Calu3 (cell line): ENCODE results near the gene PLG. TPM values are rescaled to one million over a fixed set of nuclear protein-coding genes. Genes with fewer than 3 reads are reported as not detected.
"Not testable (repeated sequence)": the region's sequence is repeated elsewhere in the genome, so short reads cannot be mapped to it uniquely, and the experiment has no call there.

Experiments used
- Bru-seq: library from RNA; stranded (reverse); fragments of 400-500 nt; gene quantifications from one replicate; lab custom pipeline; 2021; lab: Mats Ljungman, UMichigan
- BruChase-seq, 2 experiments: library from RNA; stranded (reverse); fragments of 400-500 nt; gene quantifications; one replicate each; lab custom pipeline; 2021; lab: Mats Ljungman, UMichigan
- BruUV-seq: library from RNA; stranded (reverse); fragments of 400-500 nt; replicated peaks from 2 replicates; lab custom pipeline; 2021; lab: Mats Ljungman, UMichigan
- CTCF ChIA-PET: fragments of 300-600 bp; sonication (Branson Sonifier 250); formaldehyde crosslinking; loops from one replicate; lab custom pipeline; 2022; ENCODE audit warnings: antibody characterized with exemption; lab: Charles Lee
- DNase-seq: peaks from one replicate; pipeline ENCODE4 v3.0.0; 2022
- H3K27ac Mint-ChIP-seq: one replicate; pipeline ENCODE4 v1.8.0; 2022; ENCODE audit warnings: mixed read lengths; ENCODE audit not compliant: unreplicated experiment
- H3K27me3 Mint-ChIP-seq: one replicate; pipeline ENCODE4 v1.8.0; 2022; ENCODE audit warnings: mixed read lengths; ENCODE audit not compliant: unreplicated experiment
- H3K36me3 Mint-ChIP-seq: one replicate; pipeline ENCODE4 v1.8.0; 2022; ENCODE audit warnings: mild to moderate bottlenecking, moderate library complexity, mixed read lengths; ENCODE audit not compliant: insufficient read depth, unreplicated experiment
- H3K4me1 Mint-ChIP-seq: one replicate; pipeline ENCODE4 v1.8.0; 2022; ENCODE audit warnings: mild to moderate bottlenecking, low read depth, mixed read lengths; ENCODE audit not compliant: unreplicated experiment
- H3K4me3 Mint-ChIP-seq: one replicate; pipeline ENCODE4 v1.8.0; 2022; ENCODE audit warnings: mild to moderate bottlenecking, low read depth, moderate library complexity, mixed read lengths; ENCODE audit not compliant: unreplicated experiment
- H3K9me3 Mint-ChIP-seq: one replicate; pipeline ENCODE4 v1.8.0; 2022; ENCODE audit warnings: low read depth, mixed read lengths; ENCODE audit not compliant: unreplicated experiment
- CTCF ChIP-seq: fragments of 200-600 bp; IDR thresholded peaks from one replicate; pipeline ENCODE4 v1.8.0; 2022; ENCODE audit warnings: antibody characterized with exemption; ENCODE audit not compliant: unreplicated experiment
- intact Hi-C: fragments of 100-400 bp; cut with micrococcal nuclease; formaldehyde crosslinking; loops from one replicate; pipeline ENCODE4 v1.10.0; 2022; ENCODE audit not compliant: unreplicated experiment
- long read RNA-seq: library from polyadenylated mRNA; stranded (forward); transcript quantifications from one replicate; pipeline ENCODE4 v2.0.0, GENCODE V29; 2022
- total RNA-seq: library from RNA; stranded (reverse); gene quantifications from 2 replicates; pipeline ENCODE4 v1.2.3, GENCODE V29; 2022

Gene PLG
- total RNA-seq (not detected in 2 replicates), Bru-seq, nascent RNA (not detected), BruChase-seq, experiment 1, labeled RNA remaining after a 6-hour chase (not detected), BruChase-seq, experiment 2, labeled RNA remaining after a 2-hour chase (not detected)
- long read RNA-seq, result 0 reads

- DNase-seq, H3K36me3 Mint-ChIP-seq, H3K9me3 Mint-ChIP-seq, H3K4me1 Mint-ChIP-seq, CTCF ChIA-PET, H3K27ac Mint-ChIP-seq, H3K4me3 Mint-ChIP-seq, BruUV-seq, intact Hi-C loops: not testable (repeated sequence)
- peaks cover 16% of the 10 kb centered on the region for H3K27me3 Mint-ChIP-seq
These were observed at the start of gene PLG for GRCh38 chr6:160701918-160702680. Gene PLG (plus strand): TSS chr6:160702244. CDS start chr6:160702305, 61 bp downstream.

- no peaks in the 10 kb centered on the region for H3K4me1 Mint-ChIP-seq
- intact Hi-C loops, result no loop called here
- H3K27ac Mint-ChIP-seq, result no peak overlapping the region
- H3K27me3 Mint-ChIP-seq, result peaks cover 37% of the 10 kb centered on the region
- TF ChIP-seq CTCF, result no peak
- no peak for DNase-seq
- peaks cover 6% of the 10 kb centered on the region for H3K9me3 Mint-ChIP-seq
- CTCF ChIA-PET, result no interaction called here
- H3K36me3 Mint-ChIP-seq, result no peaks in the 10 kb centered on the region
- no TSS peak for BruUV-seq
- no peak overlapping the region for H3K4me3 Mint-ChIP-seq
These were observed 42.5 kb upstream of the PLG start for GRCh38 chr6:160659562-160659961.

GRCh38 chr6:160661216-160661615 lies 40.8 kb upstream of the PLG start:
- Mint-ChIP-seq H3K4me3 (no peak overlapping the region), H3K36me3 (no peaks in the 10 kb centered on the region), H3K9me3 (peaks cover 6% of the 10 kb centered on the region), H3K4me1 (no peaks in the 10 kb centered on the region), H3K27me3 (peaks cover 37% of the 10 kb centered on the region), H3K27ac (no peak overlapping the region)
- intact Hi-C loops, result no loop called here
- CTCF ChIA-PET, result no interaction called here
- DNase-seq, result no peak
- TF ChIP-seq CTCF, result no peak
- BruUV-seq, result no TSS peak

GRCh38 chr6:160662429-160662828 lies 39.6 kb upstream of the PLG start:
- Mint-ChIP-seq H3K27me3 (peaks cover 37% of the 10 kb centered on the region), H3K27ac (no peak overlapping the region), H3K9me3 (peaks cover 3% of the 10 kb centered on the region), H3K36me3 (no peaks in the 10 kb centered on the region), H3K4me1 (no peaks in the 10 kb centered on the region), H3K4me3 (no peak overlapping the region)
- DNase-seq, result no peak
- CTCF ChIA-PET, result no interaction called here
- BruUV-seq, result no TSS peak
- no peak for TF ChIP-seq CTCF
- intact Hi-C loops, result no loop called here

- intact Hi-C loops, result no loop called here
- no peak overlapping the region for H3K27ac Mint-ChIP-seq
- peaks cover under 1% of the 10 kb centered on the region for H3K9me3 Mint-ChIP-seq
- H3K36me3 Mint-ChIP-seq, result no peaks in the 10 kb centered on the region
- DNase-seq, result no peak
- BruUV-seq, result no TSS peak
- H3K27me3 Mint-ChIP-seq, result peaks cover 36% of the 10 kb centered on the region
- no peak overlapping the region for H3K4me3 Mint-ChIP-seq
- H3K4me1 Mint-ChIP-seq, result no peaks in the 10 kb centered on the region
- CTCF ChIA-PET, result no interaction called here
- TF ChIP-seq CTCF, result no peak
These were observed 39.2 kb upstream of the PLG start for GRCh38 chr6:160662842-160663241.

GRCh38 chr6:160664198-160664597 lies 37.8 kb upstream of the PLG start, which contains the start of gene LPA:
Gene LPA (minus strand): TSS chr6:160664275. CDS start chr6:160664214, 61 bp downstream.
- H3K27ac Mint-ChIP-seq, intact Hi-C loops: not testable (repeated sequence)

More at GRCh38 chr6:160664198-160664597, 37.8 kb upstream of the PLG start, which contains the start of gene LPA:
- H3K9me3 Mint-ChIP-seq, CTCF ChIA-PET, DNase-seq, H3K36me3 Mint-ChIP-seq, H3K4me1 Mint-ChIP-seq, H3K4me3 Mint-ChIP-seq, BruUV-seq: not testable (repeated sequence)
- H3K27me3 Mint-ChIP-seq, result peaks cover 23% of the 10 kb centered on the region
